OCI-LY3 (cell line): ENCODE results near the gene ARHGAP8.

Source experiments
- H2AFZ ChIP-seq: fragments of 200-600, 300-600 bp; shearing (Covaris generic); 2 replicates; pipeline ENCODE4 v1.6.0; 2014; ENCODE audit warnings: antibody characterized with exemption, low read depth, low read length
- H3K27ac ChIP-seq: fragments of 200-600, 300-600 bp; sonication (generic); 2 replicates; pipeline ENCODE4 v1.5.1; 2014; ENCODE audit warnings: mild to moderate bottlenecking, low read length, moderate library complexity, mixed read lengths
- H3K27me3 ChIP-seq: fragments of 200-600, 300-600 bp; sonication (generic); 2 replicates; pipeline ENCODE4 v1.6.1; 2014; ENCODE audit warnings: low read depth, low read length, mixed read lengths
- H3K36me3 ChIP-seq: fragments of 200-600, 300-600 bp; sonication (generic); replicated peaks from 2 replicates; pipeline ENCODE3; 2014; ENCODE audit warnings: low read depth, low read length, mixed read lengths
- H3K4me1 ChIP-seq: fragments of 300-600, 200-600 bp; sonication (generic); 2 replicates; pipeline ENCODE4 v1.6.1; 2014; ENCODE audit warnings: low read length, mixed read lengths
- H3K4me2 ChIP-seq: fragments of 200-600, 300-600 bp; sonication (generic); 2 replicates; pipeline ENCODE4 v1.6.1; 2014; ENCODE audit warnings: low read length, mixed read lengths
- H3K4me3 ChIP-seq: fragments of 300-600, 200-600 bp; sonication (generic); 2 replicates; pipeline ENCODE4 v1.5.1; 2014; ENCODE audit warnings: antibody characterized with exemption, mild to moderate bottlenecking, low read length, moderate library complexity
- H3K79me2 ChIP-seq: fragments of 300-600, 200-600 bp; shearing (Covaris generic); 2 replicates; pipeline ENCODE4 v1.6.1; 2014; ENCODE audit warnings: mild to moderate bottlenecking, low read length, mixed read lengths
- H3K9ac ChIP-seq: fragments of 300-600, 200-600 bp; shearing (Covaris generic); 2 replicates; pipeline ENCODE4 v1.6.0; 2014; ENCODE audit warnings: mild to moderate bottlenecking, low read length, moderate library complexity
- H3K9me3 ChIP-seq: fragments of 200-600, 300-600 bp; shearing (Covaris generic); 2 replicates; pipeline ENCODE4 v1.6.1; 2014; ENCODE audit warnings: low read length, mixed read lengths; ENCODE audit not compliant: insufficient read depth
- H4K20me1 ChIP-seq: fragments of 200-600, 300-600 bp; sonication (generic); 2 replicates; pipeline ENCODE4 v1.6.1; 2016; ENCODE audit warnings: low read length, mixed read lengths; ENCODE audit not compliant: insufficient read depth
- EZH2phosphoT487 ChIP-seq: fragments of 200-600 bp; shearing (Covaris generic); IDR thresholded peaks from 2 replicates; pipeline ENCODE4 v1.6.1; 2018; ENCODE audit warnings: antibody characterized with exemption, mixed run types, low read depth
- TF ChIP-seq, protein P1 (sequence below): fragments of 200-600, 300-600 bp; sonication (generic); IDR thresholded peaks from 2 replicates; pipeline ENCODE4 v1.5.1; 2014; ENCODE audit warnings: antibody characterized with exemption, low read length, low read depth

ARHGAP8 gene

DNA sequence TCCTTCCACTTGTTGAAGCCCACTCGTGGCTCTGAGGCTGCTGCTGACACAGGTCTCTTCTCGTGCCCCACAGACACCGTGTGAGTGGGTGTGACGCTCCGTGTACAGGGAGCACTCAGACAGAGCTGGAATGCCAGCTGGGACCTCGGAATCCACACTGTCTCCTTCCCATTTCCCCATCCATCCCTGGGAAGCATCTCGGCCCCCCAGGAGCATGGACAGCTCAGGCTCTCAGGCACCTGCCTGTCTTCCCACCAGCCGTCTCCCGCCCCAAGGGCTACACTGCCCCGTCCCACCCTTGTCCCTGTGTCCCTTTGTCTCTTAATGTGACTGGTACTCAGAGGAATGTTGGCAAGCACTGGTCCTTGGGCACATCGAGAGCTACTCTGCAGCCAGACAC, 63.8 kb downstream of the ARHGAP8 start:
- H3K9ac ChIP-seq = no peak overlapping the region
- H3K4me3 ChIP-seq = no peak overlapping the region
- no peak overlapping the region for H3K4me2 ChIP-seq
- no peak overlapping the region for H3K27ac ChIP-seq
- TF ChIP-seq, protein P1, sequence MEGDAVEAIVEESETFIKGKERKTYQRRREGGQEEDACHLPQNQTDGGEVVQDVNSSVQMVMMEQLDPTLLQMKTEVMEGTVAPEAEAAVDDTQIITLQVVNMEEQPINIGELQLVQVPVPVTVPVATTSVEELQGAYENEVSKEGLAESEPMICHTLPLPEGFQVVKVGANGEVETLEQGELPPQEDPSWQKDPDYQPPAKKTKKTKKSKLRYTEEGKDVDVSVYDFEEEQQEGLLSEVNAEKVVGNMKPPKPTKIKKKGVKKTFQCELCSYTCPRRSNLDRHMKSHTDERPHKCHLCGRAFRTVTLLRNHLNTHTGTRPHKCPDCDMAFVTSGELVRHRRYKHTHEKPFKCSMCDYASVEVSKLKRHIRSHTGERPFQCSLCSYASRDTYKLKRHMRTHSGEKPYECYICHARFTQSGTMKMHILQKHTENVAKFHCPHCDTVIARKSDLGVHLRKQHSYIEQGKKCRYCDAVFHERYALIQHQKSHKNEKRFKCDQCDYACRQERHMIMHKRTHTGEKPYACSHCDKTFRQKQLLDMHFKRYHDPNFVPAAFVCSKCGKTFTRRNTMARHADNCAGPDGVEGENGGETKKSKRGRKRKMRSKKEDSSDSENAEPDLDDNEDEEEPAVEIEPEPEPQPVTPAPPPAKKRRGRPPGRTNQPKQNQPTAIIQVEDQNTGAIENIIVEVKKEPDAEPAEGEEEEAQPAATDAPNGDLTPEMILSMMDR = no peak
- TF ChIP-seq EZH2phosphoT487 = no peak
- H4K20me1 ChIP-seq = no peaks in the 10 kb centered on the region
- no peaks in the 10 kb centered on the region for H3K79me2 ChIP-seq
- H3K4me1 ChIP-seq = no peaks in the 10 kb centered on the region
- H3K36me3 ChIP-seq = no peaks in the 10 kb centered on the region
- no peaks in the 10 kb centered on the region for H3K9me3 ChIP-seq
- H2AFZ ChIP-seq = no peak overlapping the region
- peaks cover 11% of the 10 kb centered on the region for H3K27me3 ChIP-seq

DNA sequence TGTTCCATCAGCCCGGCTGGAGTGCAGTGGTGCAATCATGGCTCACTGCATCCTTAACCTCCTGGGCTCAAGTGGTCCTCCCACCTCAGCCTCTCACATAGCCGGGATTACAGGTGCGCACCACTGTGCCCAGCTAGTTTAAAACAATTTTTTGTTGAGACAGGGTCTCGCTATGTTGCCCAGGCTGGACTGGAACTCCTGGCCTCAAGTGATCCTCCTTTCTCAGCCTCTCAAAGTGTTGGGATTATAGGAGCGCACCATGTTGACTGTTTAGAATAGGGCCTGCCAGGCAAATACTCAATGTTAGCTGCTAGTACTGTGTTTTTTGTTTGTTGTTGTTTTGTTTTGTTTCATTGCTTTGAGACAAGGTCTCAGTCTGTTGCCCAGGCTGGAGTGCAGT, 66.4 kb downstream of the ARHGAP8 start:
- Histone ChIP-seq H3K27ac (no peak overlapping the region), H4K20me1 (no peaks in the 10 kb centered on the region), H3K4me2 (no peak overlapping the region), H3K27me3 (peaks cover 3% of the 10 kb centered on the region; the same call in 1 of the 2 replicates), H3K79me2 (no peaks in the 10 kb centered on the region), H3K9me3 (no peaks in the 10 kb centered on the region), H2AFZ (no peak overlapping the region), H3K9ac (no peak overlapping the region), H3K4me3 (no peak overlapping the region), H3K4me1 (no peaks in the 10 kb centered on the region), H3K36me3 (no peaks in the 10 kb centered on the region)
- TF ChIP-seq, protein P1 = no peak
- no peak for TF ChIP-seq EZH2phosphoT487

DNA sequence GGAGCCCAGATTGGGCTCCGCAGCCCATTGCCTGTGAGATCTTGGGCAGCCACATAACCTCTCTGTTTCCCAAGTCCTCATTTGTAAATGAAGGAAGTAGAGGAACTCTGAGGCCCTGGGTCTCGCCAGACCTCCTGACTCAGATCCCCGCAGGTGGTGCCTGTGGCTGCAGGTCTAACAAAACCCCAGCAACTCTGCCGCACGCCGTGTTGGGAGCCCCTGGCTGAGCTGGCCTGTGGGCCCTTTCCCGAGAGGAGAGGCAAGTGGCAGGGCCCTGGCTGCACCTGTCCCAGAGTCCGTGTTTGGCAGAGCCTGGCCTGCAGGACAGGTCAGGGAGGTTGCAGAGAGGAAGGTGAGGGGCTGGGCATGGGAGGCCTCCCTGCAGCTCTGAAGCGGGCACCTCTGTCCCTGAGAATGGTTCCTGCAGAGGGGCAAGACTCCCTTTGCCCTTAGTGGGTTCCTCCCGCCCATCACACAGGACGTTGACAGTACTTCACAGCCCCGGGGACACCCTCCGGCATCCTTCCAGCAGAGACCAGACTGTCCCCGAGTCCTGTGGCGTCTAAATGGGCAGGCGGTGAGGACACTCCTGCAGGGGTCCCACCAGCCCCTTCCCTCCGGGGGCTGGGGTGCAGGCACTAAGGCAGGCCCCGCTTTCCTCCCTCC, 67.7 kb downstream of the ARHGAP8 start:
- no peak overlapping the region for H3K27ac ChIP-seq
- no peaks in the 10 kb centered on the region for H3K9me3 ChIP-seq
- H3K4me2 ChIP-seq = 0 out of 2 replicates have a peak overlapping the region, but pooled peaks have one; percentile 15
- no peaks in the 10 kb centered on the region for H3K27me3 ChIP-seq
- TF ChIP-seq, protein P1 = no peak
- TF ChIP-seq EZH2phosphoT487 = no peak
- H3K4me1 ChIP-seq = no peaks in the 10 kb centered on the region
- H3K9ac ChIP-seq = no peak overlapping the region
- no peaks in the 10 kb centered on the region for H3K36me3 ChIP-seq
- no peaks in the 10 kb centered on the region for H4K20me1 ChIP-seq
- H2AFZ ChIP-seq = no peak overlapping the region
- no peak overlapping the region for H3K4me3 ChIP-seq
- H3K79me2 ChIP-seq = no peaks in the 10 kb centered on the region

DNA sequence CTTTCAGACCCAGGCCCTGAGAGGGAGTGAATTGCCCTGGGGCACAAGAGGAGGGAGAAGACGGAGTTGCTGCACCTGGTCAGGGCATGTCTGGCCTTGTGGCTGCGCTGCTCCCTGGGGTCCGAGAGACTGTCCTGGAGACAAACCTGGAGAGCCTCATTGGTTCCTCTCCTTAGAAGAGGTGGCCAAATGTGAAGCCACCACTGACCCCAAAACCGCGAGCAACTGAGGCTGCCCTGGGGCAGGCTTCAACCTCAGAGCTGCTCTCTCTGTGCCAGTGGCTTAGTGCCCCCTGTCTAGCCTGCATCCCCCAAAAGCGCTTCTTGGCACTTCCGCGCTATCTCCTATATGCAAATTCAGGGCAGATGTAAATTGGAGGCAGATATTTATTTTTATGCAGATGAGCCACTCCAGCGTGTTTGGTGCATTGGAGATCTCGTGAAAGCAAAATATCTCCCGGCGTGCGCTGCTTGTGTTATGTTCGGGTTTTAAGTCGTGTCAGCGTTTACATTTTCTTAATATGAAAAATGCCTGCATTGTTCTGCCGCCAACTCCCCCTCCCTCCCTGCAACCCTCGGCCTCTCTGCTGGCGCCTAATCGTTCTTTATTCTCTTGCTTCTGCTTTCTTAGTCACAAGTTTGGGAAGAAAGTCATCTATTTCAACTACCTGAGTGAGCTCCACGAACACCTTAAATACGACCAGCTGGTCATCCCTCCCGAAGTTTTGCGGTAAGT, 69.5 kb downstream of the ARHGAP8 start:
- H3K27ac ChIP-seq = no peak overlapping the region
- no peaks in the 10 kb centered on the region for H3K9me3 ChIP-seq
- no peak overlapping the region for H3K4me2 ChIP-seq
- no peak overlapping the region for H3K4me3 ChIP-seq
- H3K36me3 ChIP-seq = no peaks in the 10 kb centered on the region
- H3K27me3 ChIP-seq = no peaks in the 10 kb centered on the region
- H4K20me1 ChIP-seq = no peaks in the 10 kb centered on the region
- H3K4me1 ChIP-seq = no peaks in the 10 kb centered on the region
- no peak for TF ChIP-seq EZH2phosphoT487
- TF ChIP-seq, protein P1 = no peak
- no peak overlapping the region for H2AFZ ChIP-seq
- no peaks in the 10 kb centered on the region for H3K79me2 ChIP-seq
- no peak overlapping the region for H3K9ac ChIP-seq
